WTC11 (cell line): Measurements from ENCODE around the gene CHRM1. TPM values are rescaled to one million over a fixed set of nuclear protein-coding genes. Genes with fewer than 3 reads are reported as not detected.
A peak's percentile ranks its signal among the peaks of the same experiment; 100 is the strongest.

Source experiments
- ATAC-seq: fragments of 200-7000 bp; cut with Tn5 transposase; 2 replicates; pipeline ENCODE4 v1.10.0; 2021; ENCODE audit warnings: mild to moderate bottlenecking, moderate library complexity
- CTCF ChIA-PET: fragments of 300-600 bp; sonication (Branson Sonifier 250); formaldehyde crosslinking; loops from one replicate; lab custom pipeline; 2021; ENCODE audit warnings: antibody characterized with exemption; lab: Charles Lee
- POLR2A ChIA-PET: fragments of 350-600 bp; sonication (Branson Sonifier 250); formaldehyde crosslinking; loops from one replicate; lab custom pipeline; 2021; ENCODE audit warnings: antibody characterized with exemption; lab: Charles Lee
- DNase-seq: peaks from one replicate; pipeline ENCODE4 v3.0.0; 2021; ENCODE audit warnings: low spot score
- H3K27ac Mint-ChIP-seq: 2 replicates; pipeline ENCODE4 v1.8.0; 2021; ENCODE audit warnings: mixed read lengths
- H3K27me3 Mint-ChIP-seq: 2 replicates; pipeline ENCODE4 v1.8.0; 2021; ENCODE audit warnings: low read depth, mild to moderate bottlenecking, moderate library complexity, mixed read lengths
- H3K36me3 Mint-ChIP-seq: 2 replicates; pipeline ENCODE4 v1.8.0; 2021; ENCODE audit warnings: mixed read lengths
- H3K4me1 Mint-ChIP-seq: 2 replicates; pipeline ENCODE4 v1.8.0; 2022; ENCODE audit warnings: mixed read lengths
- H3K4me3 Mint-ChIP-seq: 2 replicates; pipeline ENCODE4 v1.8.0; 2021; ENCODE audit warnings: mild to moderate bottlenecking, moderate library complexity, mixed read lengths
- H3K9me3 Mint-ChIP-seq: 2 replicates; pipeline ENCODE4 v1.8.0; 2021; ENCODE audit warnings: mixed read lengths
- ATF6 ChIP-seq: sonication (generic); formaldehyde crosslinking; IDR thresholded peaks from 2 replicates; pipeline ENCODE4 v1.8.1; 2023; ENCODE audit warnings: mild to moderate bottlenecking, missing genetic modification reagents
- CDX4 ChIP-seq: fragments of 250-450 bp; sonication (Bioruptor Pico); IDR thresholded peaks from 2 replicates; pipeline ENCODE4 v1.9.0; 2021; ENCODE audit warnings: moderate library complexity, mild to moderate bottlenecking, inconsistent platforms, borderline replicate concordance
- CTCF ChIP-seq: fragments of 200-600 bp; IDR thresholded peaks from 2 replicates; pipeline ENCODE4 v1.8.0; 2022; ENCODE audit warnings: antibody characterized with exemption
- FOXP4 ChIP-seq: sonication (generic); formaldehyde crosslinking; IDR thresholded peaks from 2 replicates; pipeline ENCODE4 v1.8.0; 2022; ENCODE audit warnings: mild to moderate bottlenecking, missing genetic modification reagents
- GRHL2 ChIP-seq: fragments of 250-450 bp; sonication (Bioruptor Pico); IDR thresholded peaks from 2 replicates; pipeline ENCODE4 v1.8.0; 2022; ENCODE audit warnings: mild to moderate bottlenecking, moderate library complexity; ENCODE audit not compliant: insufficient replicate concordance, severe bottlenecking
- JAZF1 ChIP-seq: fragments of 250-450 bp; sonication (Bioruptor Pico); IDR thresholded peaks from 2 replicates; pipeline ENCODE4 v1.9.0; 2021; ENCODE audit warnings: moderate library complexity, mild to moderate bottlenecking, inconsistent platforms
- KAT7 ChIP-seq: sonication (generic); formaldehyde crosslinking; IDR thresholded peaks from 2 replicates; pipeline ENCODE4 v1.8.1; 2023; ENCODE audit warnings: missing genetic modification reagents, mild to moderate bottlenecking, borderline replicate concordance
- MLX ChIP-seq: sonication (generic); formaldehyde crosslinking; IDR thresholded peaks from 2 replicates; pipeline ENCODE4 v1.8.1; 2023; ENCODE audit warnings: mild to moderate bottlenecking, missing genetic modification reagents, moderate library complexity
- MXD4 ChIP-seq: fragments of 250-450 bp; sonication (Bioruptor Pico); IDR thresholded peaks from 2 replicates; pipeline ENCODE4 v1.8.0; 2021; ENCODE audit warnings: mild to moderate bottlenecking, moderate library complexity, borderline replicate concordance
- PRRX2 ChIP-seq: fragments of 250-450 bp; sonication (Bioruptor Pico); IDR thresholded peaks from 2 replicates; pipeline ENCODE4 v1.8.0; 2021; ENCODE audit warnings: mild to moderate bottlenecking
- RELA ChIP-seq: sonication (generic); formaldehyde crosslinking; IDR thresholded peaks from 2 replicates; pipeline ENCODE4 v1.8.1; 2022; ENCODE audit warnings: missing genetic modification reagents, mild to moderate bottlenecking, borderline replicate concordance
- SP1 ChIP-seq: sonication (generic); formaldehyde crosslinking; conservative IDR thresholded peaks from 2 replicates; pipeline ENCODE4 v1.8.1; 2022; ENCODE audit warnings: missing genetic modification reagents
- TP53 ChIP-seq: sonication (generic); formaldehyde crosslinking; IDR thresholded peaks from 2 replicates; pipeline ENCODE4 v1.8.1; 2023; ENCODE audit warnings: mild to moderate bottlenecking, missing genetic modification reagents
- USF1 ChIP-seq: sonication (generic); formaldehyde crosslinking; IDR thresholded peaks from 2 replicates; pipeline ENCODE4 v1.8.0; 2022; ENCODE audit warnings: mild to moderate bottlenecking, missing genetic modification reagents
- total RNA-seq: library from RNA; stranded (reverse); gene quantifications from 3 replicates; pipeline ENCODE4 v1.2.3, GENCODE V29; 2021

The CHRM1 gene
- total RNA-seq, 1 experiment from 2014 or later: not detected

- H3K27me3 Mint-ChIP-seq: peaks cover 13% of the 10 kb centered on the region
- peak; percentile 94 for DNase-seq
- H3K27ac Mint-ChIP-seq: no peak overlapping the region
- ATAC-seq: peak; percentile 54
- POLR2A ChIA-PET: interaction anchor here (0.6 to 1.9 kb wide), 8 partner anchors 16 to 1991 kb away, joined by 3 to 6 read pairs (median 4); no protein-coding TSS in a partner anchor
- CTCF ChIA-PET: interaction anchor here (0.6 to 11.0 kb wide), 54 partner anchors 9 to 831 kb away, joined by 3 to 535 read pairs (median 5); partner anchors contain the start of genes CHRM1, PLAAT5, SLC22A25 and SLC22A6
- H3K36me3 Mint-ChIP-seq: 0 out of 2 replicates have a peak, but pooled peaks cover 3% of the 10 kb centered on the region
- H3K4me1 Mint-ChIP-seq: peaks cover 31% of the 10 kb centered on the region
- peaks cover 8% of the 10 kb centered on the region for H3K9me3 Mint-ChIP-seq
- no peak for TF ChIP-seq RELA (CRISPR knock-in tag)
- TF ChIP-seq SP1 (CRISPR knock-in tag): 0 out of 2 replicates have a peak, but pooled peaks have one; percentile 24
- peak; percentile 99 for TF ChIP-seq CTCF
- TF ChIP-seq GRHL2 (CRISPR knock-in tag): no peak
- no peak for TF ChIP-seq MLX
- TF ChIP-seq PRRX2 (CRISPR knock-in tag): no peak
- no peak overlapping the region for H3K4me3 Mint-ChIP-seq
Measured at GRCh38 chr11:62905927-62906531, 15.1 kb downstream of the CHRM1 start.

GRCh38 chr11:62905296-62905695 lies 15.9 kb downstream of the CHRM1 start:
- ChIA-PET CTCF (interaction anchor here (0.6 to 11.0 kb wide), 49 partner anchors 8 to 1396 kb away, joined by 3 to 535 read pairs (median 6); partner anchors contain the start of genes CHRM1, PLAAT5, SLC22A25 and SLC22A6), POLR2A (interaction anchor here (1.3 to 1.9 kb wide), 4 partner anchors 15 to 115 kb away, joined by 4 to 6 read pairs (median 4); no protein-coding TSS in a partner anchor)
- Mint-ChIP-seq H3K27me3 (peaks cover 10% of the 10 kb centered on the region), H3K4me1 (peaks cover 28% of the 10 kb centered on the region), H3K27ac (no peak overlapping the region), H3K9me3 (peaks cover 8% of the 10 kb centered on the region), H3K4me3 (no peak overlapping the region), H3K36me3 (0 out of 2 replicates have a peak, but pooled peaks cover 3% of the 10 kb centered on the region)
- TF ChIP-seq FOXP4 (CRISPR knock-in tag) (no peak), USF1 (CRISPR knock-in tag) (no peak), JAZF1 (CRISPR knock-in tag) (no peak), MXD4 (no peak), CDX4 (CRISPR knock-in tag) (no peak), ATF6 (CRISPR knock-in tag) (no peak), TP53 (no peak), KAT7 (CRISPR knock-in tag) (no peak)
- DNase-seq: no peak
- no peak for ATAC-seq
